Mammary microvascular endothelial cell (primary cell): Measurements from ENCODE around the gene TPST1. TPM values are rescaled to one million over a fixed set of nuclear protein-coding genes. Genes with fewer than 3 reads are reported as not detected.

ENCODE experiments used
- total RNA-seq: library from RNA; depleted of rRNA; stranded (reverse); fragments of >200 nt; gene quantifications from 2 replicates; pipeline ENCODE4 v1.2.3, GENCODE V29; 2015

The TPST1 gene
- total RNA-seq: 14.9 and 15.3 TPM in 2 replicates

GRCh38 chr7:66204822-66205740, at the start of gene TPST1:
TPST1 (plus strand) TSS chr7:66205334; CDS start chr7:66240426, 35,092 bp downstream.

Other genes with a start within 250 kb of the TPST1 start
- 20.6 and 29.0 TPM in 2 replicates for gene GUSB, start 223.1 kb upstream of the TPST1 start, total RNA-seq
- gene ASL, start 129.5 kb upstream of the TPST1 start, total RNA-seq: 74.7 and 87.2 TPM in 2 replicates
- gene CRCP, start 90.5 kb upstream of the TPST1 start, total RNA-seq: 26.7 and 26.9 TPM in 2 replicates